ENCODE data around the gene DNM3. TPM values are rescaled to one million over a fixed set of nuclear protein-coding genes. Genes with fewer than 3 reads are reported as not detected.

The DNM3 gene
- total and polyA plus RNA-seq, 2 experiments from 2014 or later: 5.2 to 12.2 TPM

DNA sequence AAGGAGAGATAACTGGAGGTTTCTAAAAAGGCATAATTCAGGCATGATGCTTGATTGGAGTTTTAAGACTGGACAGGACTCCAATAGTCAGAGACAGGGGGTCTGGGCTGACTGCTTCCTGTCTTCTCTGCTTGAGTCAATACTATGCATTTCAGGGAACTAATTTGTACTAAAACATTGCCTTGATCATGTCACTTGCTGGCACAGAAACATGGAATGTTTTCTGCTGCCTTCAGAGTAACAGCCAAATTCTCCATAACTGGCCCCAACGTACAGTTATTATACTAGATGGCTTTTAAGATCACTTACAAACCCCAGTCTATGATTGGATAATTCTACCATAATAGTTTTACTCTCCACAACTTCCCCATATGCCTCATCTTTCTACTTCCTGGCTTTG, 247.0 kb downstream of the DNM3 start:
- Mint-ChIP-seq H3K4me1 (peaks cover 31% of the 10 kb centered on the region), H3K4me3 (no peak overlapping the region), H3K27me3 (ENCODE audit: insufficient read depth, low read depth, poor library complexity) (no peaks in the 10 kb centered on the region), H3K36me3 (ENCODE audit: low read depth) (no peaks in the 10 kb centered on the region), H3K9me3 (no peaks in the 10 kb centered on the region), H3K27ac (no peak overlapping the region)
- ATAC-seq (no peak), DNase-seq (ENCODE audit: low spot score) (no peak)
- no peaks in the 10 kb centered on the region for H3F3A ChIP-seq (replicated peaks; ENCODE audit: low read depth)
- no peak overlapping the region for H3K4me3 ChIP-seq
- no peaks in the 10 kb centered on the region for H3K36me3 ChIP-seq (ENCODE audit: insufficient read depth)
- no peaks in the 10 kb centered on the region for H3K27me3 ChIP-seq (ENCODE audit: insufficient read depth)
- H3K4me1 ChIP-seq (ENCODE audit: insufficient read depth): peaks cover 11% of the 10 kb centered on the region; the same call in 1 of the 2 replicates
- no peak overlapping the region for H3K27ac ChIP-seq (ENCODE audit: low read depth)
- H3K4me2 ChIP-seq: no peak overlapping the region
- no peaks in the 10 kb centered on the region for H4K20me1 ChIP-seq (replicated peaks; ENCODE audit: insufficient read depth)
- H2AFZ ChIP-seq: no peak overlapping the region
- TF ChIP-seq ZNF114 (CRISPR knock-in tag; IDR thresholded peaks at IDR 0.05) (no peak), POLR2AphosphoS5 (IDR thresholded peaks at IDR 0.05; ENCODE audit: low read depth) (no peak), CREB1 (CRISPR knock-in tag; IDR thresholded peaks at IDR 0.05; ENCODE audit: low read depth) (no peak), EZH2phosphoT487 (IDR thresholded peaks at IDR 0.05; ENCODE audit: unreplicated experiment) (no peak), EZH2 (IDR thresholded peaks at IDR 0.05; ENCODE audit: low read depth, unreplicated experiment) (no peak), JUNB (IDR thresholded peaks at IDR 0.05; ENCODE audit: unreplicated experiment) (no peak), ZNF331 (CRISPR knock-in tag; IDR thresholded peaks at IDR 0.05; ENCODE audit: low read depth) (no peak), NANOG (IDR thresholded peaks at IDR 0.05; ENCODE audit: borderline replicate concordance) (no peak)
- TF ChIP-seq, protein P1, sequence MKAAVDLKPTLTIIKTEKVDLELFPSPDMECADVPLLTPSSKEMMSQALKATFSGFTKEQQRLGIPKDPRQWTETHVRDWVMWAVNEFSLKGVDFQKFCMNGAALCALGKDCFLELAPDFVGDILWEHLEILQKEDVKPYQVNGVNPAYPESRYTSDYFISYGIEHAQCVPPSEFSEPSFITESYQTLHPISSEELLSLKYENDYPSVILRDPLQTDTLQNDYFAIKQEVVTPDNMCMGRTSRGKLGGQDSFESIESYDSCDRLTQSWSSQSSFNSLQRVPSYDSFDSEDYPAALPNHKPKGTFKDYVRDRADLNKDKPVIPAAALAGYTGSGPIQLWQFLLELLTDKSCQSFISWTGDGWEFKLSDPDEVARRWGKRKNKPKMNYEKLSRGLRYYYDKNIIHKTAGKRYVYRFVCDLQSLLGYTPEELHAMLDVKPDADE (IDR thresholded peaks at IDR 0.05): no peak
- TF ChIP-seq, protein P2, sequence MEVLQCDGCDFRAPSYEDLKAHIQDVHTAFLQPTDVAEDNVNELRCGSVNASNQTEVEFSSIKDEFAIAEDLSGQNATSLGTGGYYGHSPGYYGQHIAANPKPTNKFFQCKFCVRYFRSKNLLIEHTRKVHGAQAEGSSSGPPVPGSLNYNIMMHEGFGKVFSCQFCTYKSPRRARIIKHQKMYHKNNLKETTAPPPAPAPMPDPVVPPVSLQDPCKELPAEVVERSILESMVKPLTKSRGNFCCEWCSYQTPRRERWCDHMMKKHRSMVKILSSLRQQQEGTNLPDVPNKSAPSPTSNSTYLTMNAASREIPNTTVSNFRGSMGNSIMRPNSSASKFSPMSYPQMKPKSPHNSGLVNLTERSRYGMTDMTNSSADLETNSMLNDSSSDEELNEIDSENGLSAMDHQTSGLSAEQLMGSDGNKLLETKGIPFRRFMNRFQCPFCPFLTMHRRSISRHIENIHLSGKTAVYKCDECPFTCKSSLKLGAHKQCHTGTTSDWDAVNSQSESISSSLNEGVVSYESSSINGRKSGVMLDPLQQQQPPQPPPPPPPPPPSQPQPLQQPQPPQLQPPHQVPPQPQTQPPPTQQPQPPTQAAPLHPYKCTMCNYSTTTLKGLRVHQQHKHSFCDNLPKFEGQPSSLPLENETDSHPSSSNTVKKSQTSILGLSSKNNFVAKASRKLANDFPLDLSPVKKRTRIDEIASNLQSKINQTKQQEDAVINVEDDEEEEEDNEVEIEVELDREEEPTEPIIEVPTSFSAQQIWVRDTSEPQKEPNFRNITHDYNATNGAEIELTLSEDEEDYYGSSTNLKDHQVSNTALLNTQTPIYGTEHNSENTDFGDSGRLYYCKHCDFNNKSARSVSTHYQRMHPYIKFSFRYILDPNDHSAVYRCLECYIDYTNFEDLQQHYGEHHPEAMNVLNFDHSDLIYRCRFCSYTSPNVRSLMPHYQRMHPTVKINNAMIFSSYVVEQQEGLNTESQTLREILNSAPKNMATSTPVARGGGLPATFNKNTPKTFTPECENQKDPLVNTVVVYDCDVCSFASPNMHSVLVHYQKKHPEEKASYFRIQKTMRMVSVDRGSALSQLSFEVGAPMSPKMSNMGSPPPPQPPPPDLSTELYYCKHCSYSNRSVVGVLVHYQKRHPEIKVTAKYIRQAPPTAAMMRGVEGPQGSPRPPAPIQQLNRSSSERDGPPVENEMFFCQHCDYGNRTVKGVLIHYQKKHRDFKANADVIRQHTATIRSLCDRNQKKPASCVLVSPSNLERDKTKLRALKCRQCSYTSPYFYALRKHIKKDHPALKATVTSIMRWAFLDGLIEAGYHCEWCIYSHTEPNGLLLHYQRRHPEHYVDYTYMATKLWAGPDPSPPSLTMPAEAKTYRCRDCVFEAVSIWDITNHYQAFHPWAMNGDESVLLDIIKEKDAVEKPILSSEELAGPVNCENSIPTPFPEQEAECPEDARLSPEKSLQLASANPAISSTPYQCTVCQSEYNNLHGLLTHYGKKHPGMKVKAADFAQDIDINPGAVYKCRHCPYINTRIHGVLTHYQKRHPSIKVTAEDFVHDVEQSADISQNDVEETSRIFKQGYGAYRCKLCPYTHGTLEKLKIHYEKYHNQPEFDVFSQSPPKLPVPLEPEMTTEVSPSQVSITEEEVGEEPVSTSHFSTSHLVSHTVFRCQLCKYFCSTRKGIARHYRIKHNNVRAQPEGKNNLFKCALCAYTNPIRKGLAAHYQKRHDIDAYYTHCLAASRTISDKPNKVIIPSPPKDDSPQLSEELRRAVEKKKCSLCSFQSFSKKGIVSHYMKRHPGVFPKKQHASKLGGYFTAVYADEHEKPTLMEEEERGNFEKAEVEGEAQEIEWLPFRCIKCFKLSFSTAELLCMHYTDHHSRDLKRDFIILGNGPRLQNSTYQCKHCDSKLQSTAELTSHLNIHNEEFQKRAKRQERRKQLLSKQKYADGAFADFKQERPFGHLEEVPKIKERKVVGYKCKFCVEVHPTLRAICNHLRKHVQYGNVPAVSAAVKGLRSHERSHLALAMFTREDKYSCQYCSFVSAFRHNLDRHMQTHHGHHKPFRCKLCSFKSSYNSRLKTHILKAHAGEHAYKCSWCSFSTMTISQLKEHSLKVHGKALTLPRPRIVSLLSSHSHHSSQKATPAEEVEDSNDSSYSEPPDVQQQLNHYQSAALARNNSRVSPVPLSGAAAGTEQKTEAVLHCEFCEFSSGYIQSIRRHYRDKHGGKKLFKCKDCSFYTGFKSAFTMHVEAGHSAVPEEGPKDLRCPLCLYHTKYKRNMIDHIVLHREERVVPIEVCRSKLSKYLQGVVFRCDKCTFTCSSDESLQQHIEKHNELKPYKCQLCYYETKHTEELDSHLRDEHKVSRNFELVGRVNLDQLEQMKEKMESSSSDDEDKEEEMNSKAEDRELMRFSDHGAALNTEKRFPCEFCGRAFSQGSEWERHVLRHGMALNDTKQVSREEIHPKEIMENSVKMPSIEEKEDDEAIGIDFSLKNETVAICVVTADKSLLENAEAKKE (CRISPR knock-in tag; IDR thresholded peaks at IDR 0.05): no peak
- TF ChIP-seq, protein P3, sequence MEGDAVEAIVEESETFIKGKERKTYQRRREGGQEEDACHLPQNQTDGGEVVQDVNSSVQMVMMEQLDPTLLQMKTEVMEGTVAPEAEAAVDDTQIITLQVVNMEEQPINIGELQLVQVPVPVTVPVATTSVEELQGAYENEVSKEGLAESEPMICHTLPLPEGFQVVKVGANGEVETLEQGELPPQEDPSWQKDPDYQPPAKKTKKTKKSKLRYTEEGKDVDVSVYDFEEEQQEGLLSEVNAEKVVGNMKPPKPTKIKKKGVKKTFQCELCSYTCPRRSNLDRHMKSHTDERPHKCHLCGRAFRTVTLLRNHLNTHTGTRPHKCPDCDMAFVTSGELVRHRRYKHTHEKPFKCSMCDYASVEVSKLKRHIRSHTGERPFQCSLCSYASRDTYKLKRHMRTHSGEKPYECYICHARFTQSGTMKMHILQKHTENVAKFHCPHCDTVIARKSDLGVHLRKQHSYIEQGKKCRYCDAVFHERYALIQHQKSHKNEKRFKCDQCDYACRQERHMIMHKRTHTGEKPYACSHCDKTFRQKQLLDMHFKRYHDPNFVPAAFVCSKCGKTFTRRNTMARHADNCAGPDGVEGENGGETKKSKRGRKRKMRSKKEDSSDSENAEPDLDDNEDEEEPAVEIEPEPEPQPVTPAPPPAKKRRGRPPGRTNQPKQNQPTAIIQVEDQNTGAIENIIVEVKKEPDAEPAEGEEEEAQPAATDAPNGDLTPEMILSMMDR (conservative IDR thresholded peaks at IDR 0.05; ENCODE audit: low read depth in 2 of 2): no peak
- H3K9me2 ChIP-seq (ENCODE audit: insufficient read depth): no peaks in the 10 kb centered on the region
- no peaks in the 10 kb centered on the region for H3K79me2 ChIP-seq (replicated peaks; ENCODE audit: insufficient read depth)
